LNCaP clone FGC (cell line): ENCODE data around the gene AXL.

Experiments
- DNase-seq: peaks from one replicate; pipeline ENCODE4 v3.0.0-alpha.2; 2011; ENCODE audit warnings: low read depth
- H3K4me3 ChIP-seq: 2 replicates; pipeline ENCODE4 v1.5.1; 2011; ENCODE audit warnings: mild to moderate bottlenecking, low read depth, low read length, control low read depth
- CTCF ChIP-seq: IDR thresholded peaks from 2 replicates; pipeline ENCODE4 v1.5.1; 2012; ENCODE audit warnings: mild to moderate bottlenecking; ENCODE audit not compliant: control insufficient read depth, insufficient read depth; ENCODE audit errors: extremely low read depth

AXL gene

GRCh38 chr19:41303954-41304353 is 84.9 kb downstream of the AXL start:
- no peak for TF ChIP-seq CTCF
- no peak for DNase-seq

GRCh38 chr19:41304706-41305483 is 85.9 kb downstream of the AXL start:
- H3K4me3 ChIP-seq = no peak overlapping the region
- no peak for DNase-seq
- TF ChIP-seq CTCF = no peak

More at GRCh38 chr19:41303954-41304353, 84.9 kb downstream of the AXL start:
- no peak overlapping the region for H3K4me3 ChIP-seq

GRCh38 chr19:41305927-41306793 is 87.1 kb downstream of the AXL start:
- DNase-seq = no peak
- no peak for TF ChIP-seq CTCF
- H3K4me3 ChIP-seq = no peak overlapping the region

- no peak overlapping the region for H3K4me3 ChIP-seq
- no peak for TF ChIP-seq CTCF
- no peak for DNase-seq
These were observed 88.3 kb downstream of the AXL start for GRCh38 chr19:41307090-41307875.

- no peak for TF ChIP-seq CTCF
- H3K4me3 ChIP-seq = no peak overlapping the region
- no peak for DNase-seq
These were observed 89.0 kb downstream of the AXL start for GRCh38 chr19:41307954-41308449.

GRCh38 chr19:41308450-41309179 is 89.6 kb downstream of the AXL start:
- H3K4me3 ChIP-seq = no peak overlapping the region
- peak; percentile 69 for TF ChIP-seq CTCF
- DNase-seq = peak; percentile 18
